Measurements from ENCODE around the gene POLR3K.

Gene POLR3K

GRCh38 chr16:66309-67182 lies 13.1 kb upstream of the POLR3K start:
- in situ Hi-C loops (cut with MboI; ENCODE audit: low sequenced_read_pairs), result no loop called here

- in situ Hi-C loops (cut with MboI; ENCODE audit: low sequenced_read_pairs), result no loop called here
Measured at GRCh38 chr16:65745-66144, 12.3 kb upstream of the POLR3K start.

GRCh38 chr16:64914-65255 lies 11.5 kb upstream of the POLR3K start:
- in situ Hi-C loops (cut with MboI; ENCODE audit: low sequenced_read_pairs), result no loop called here

- in situ Hi-C loops (cut with MboI; ENCODE audit: low sequenced_read_pairs), result no loop called here
Measured at GRCh38 chr16:63998-64913, 10.8 kb upstream of the POLR3K start.

- in situ Hi-C loops (cut with MboI; ENCODE audit: low sequenced_read_pairs), result no loop called here
Measured at GRCh38 chr16:63466-63865, 10.1 kb upstream of the POLR3K start.

GRCh38 chr16:62968-63391 lies 9.6 kb upstream of the POLR3K start:
- in situ Hi-C loops (cut with MboI; ENCODE audit: low sequenced_read_pairs), result no loop called here

GRCh38 chr16:62283-62967 lies 9.0 kb upstream of the POLR3K start:
- in situ Hi-C loops (cut with MboI; ENCODE audit: low sequenced_read_pairs), result no loop called here

- in situ Hi-C loops (cut with MboI; ENCODE audit: low sequenced_read_pairs), result no loop called here
Measured at GRCh38 chr16:61879-62281, 8.5 kb upstream of the POLR3K start.

- in situ Hi-C loops (cut with MboI; ENCODE audit: low sequenced_read_pairs), result no loop called here
Measured at GRCh38 chr16:60929-61878, 7.8 kb upstream of the POLR3K start.

GRCh38 chr16:60166-60565 lies 6.8 kb upstream of the POLR3K start:
- in situ Hi-C loops (cut with MboI; ENCODE audit: low sequenced_read_pairs), result no loop called here

- in situ Hi-C loops (cut with MboI; ENCODE audit: low sequenced_read_pairs), result no loop called here
Measured at GRCh38 chr16:59440-60059, 6.1 kb upstream of the POLR3K start.

- in situ Hi-C loops (cut with MboI; ENCODE audit: low sequenced_read_pairs), result no loop called here
Measured at GRCh38 chr16:58491-59439, 5.4 kb upstream of the POLR3K start.

GRCh38 chr16:57711-58110 lies 4.3 kb upstream of the POLR3K start:
- in situ Hi-C loops (cut with MboI; ENCODE audit: low sequenced_read_pairs), result no loop called here

- in situ Hi-C loops (cut with MboI; ENCODE audit: low sequenced_read_pairs), result no loop called here
Measured at GRCh38 chr16:56231-56927, 3.0 kb upstream of the POLR3K start.

- in situ Hi-C loops (cut with MboI; ENCODE audit: low sequenced_read_pairs), result no loop called here
Measured at GRCh38 chr16:55571-56136, 2.2 kb upstream of the POLR3K start.

GRCh38 chr16:54237-54581 lies 801 bp upstream of the POLR3K start:
- in situ Hi-C loops (cut with MboI; ENCODE audit: low sequenced_read_pairs), result no loop called here

GRCh38 chr16:50769-51591 lies 2.4 kb downstream of the POLR3K start:
- in situ Hi-C loops (cut with MboI; ENCODE audit: low sequenced_read_pairs), result no loop called here

Data from HL-60/S4 treated with phorbol 12-myristate 13-acetate at 8.2 ng/mL for 4 days and 3 days (cell line).